H9 (cell line): Measurements from ENCODE around the gene ANKFY1. TPM values are rescaled to one million over a fixed set of nuclear protein-coding genes. Genes with fewer than 3 reads are reported as not detected.
A peak's percentile ranks its signal among the peaks of the same experiment; 100 is the strongest.

Experiments used
- DNase-seq: peaks from one replicate; pipeline ENCODE4 v3.0.0-alpha.2; 2017
- H2AFZ ChIP-seq: one replicate; pipeline ENCODE4 v1.6.1; 2013; ENCODE audit warnings: mild to moderate bottlenecking, low read length, control low read depth, moderate library complexity
- H2AK5ac ChIP-seq: 2 replicates; pipeline ENCODE4 v1.6.1; 2013; ENCODE audit warnings: low read length, control low read depth, mixed read lengths; ENCODE audit not compliant: insufficient read length
- H2BK120ac ChIP-seq: one replicate; pipeline ENCODE4 v1.6.1; 2013; ENCODE audit warnings: low read depth, mild to moderate bottlenecking, low read length, control low read depth, inconsistent platforms; ENCODE audit not compliant: poor library complexity, severe bottlenecking
- H2BK12ac ChIP-seq: 2 replicates; pipeline ENCODE4 v1.6.1; 2013; ENCODE audit warnings: low read length, control low read depth, mixed read lengths, low read depth; ENCODE audit not compliant: insufficient read length
- H2BK15ac ChIP-seq: 2 replicates; pipeline ENCODE4 v1.6.1; 2013; ENCODE audit warnings: low read depth, low read length, control low read depth
- H2BK20ac ChIP-seq: one replicate; pipeline ENCODE4 v1.6.1; 2013; ENCODE audit warnings: low read depth, mild to moderate bottlenecking, low read length, control low read depth, inconsistent platforms; ENCODE audit not compliant: poor library complexity, severe bottlenecking
- H2BK5ac ChIP-seq: 2 replicates; pipeline ENCODE4 v1.6.1; 2013; ENCODE audit warnings: low read length, control low read depth, mixed read lengths; ENCODE audit not compliant: insufficient read length
- H3K14ac ChIP-seq: 2 replicates; pipeline ENCODE4 v1.6.1; 2013; ENCODE audit warnings: low read length, control low read depth; ENCODE audit not compliant: insufficient read depth
- H3K18ac ChIP-seq: 2 replicates; pipeline ENCODE4 v1.6.1; 2013; ENCODE audit warnings: low read depth, mild to moderate bottlenecking, mixed read lengths, low read length, control low read depth; ENCODE audit not compliant: insufficient read length
- H3K23ac ChIP-seq: 2 replicates; pipeline ENCODE4 v1.6.1; 2013; ENCODE audit warnings: low read length, control low read depth, mixed read lengths, low read depth; ENCODE audit not compliant: insufficient read length
- H3K23me2 ChIP-seq: 2 replicates; pipeline ENCODE4 v1.6.1; 2013; ENCODE audit warnings: low read depth, mild to moderate bottlenecking, mixed read lengths, low read length, control low read depth; ENCODE audit not compliant: insufficient read length, poor library complexity, severe bottlenecking
- H3K27ac ChIP-seq: 2 replicates; pipeline ENCODE4 v1.5.1; 2013; ENCODE audit warnings: low read length, control low read depth, mixed read lengths, low read depth; ENCODE audit not compliant: insufficient read length
- H3K27me3 ChIP-seq: 2 replicates; pipeline ENCODE4 v1.6.1; 2013; ENCODE audit warnings: low read length, control low read depth, inconsistent platforms; ENCODE audit not compliant: insufficient read depth
- H3K4ac ChIP-seq: 2 replicates; pipeline ENCODE4 v1.6.1; 2013; ENCODE audit warnings: low read depth, mild to moderate bottlenecking, control low read depth, inconsistent platforms, low read length, moderate library complexity
- H3K4me1 ChIP-seq: 2 replicates; pipeline ENCODE4 v1.6.1; 2013; ENCODE audit warnings: low read length, control low read depth, inconsistent platforms; ENCODE audit not compliant: insufficient read depth
- H3K4me2 ChIP-seq: 2 replicates; pipeline ENCODE4 v1.6.1; 2013; ENCODE audit warnings: low read length, control low read depth, mixed read lengths; ENCODE audit not compliant: insufficient read length, insufficient read depth
- H3K56ac ChIP-seq: 2 replicates; pipeline ENCODE4 v1.6.1; 2013; ENCODE audit warnings: low read depth, mild to moderate bottlenecking, mixed read lengths, low read length, control low read depth; ENCODE audit not compliant: insufficient read length
- H3K79me1 ChIP-seq: 2 replicates; pipeline ENCODE4 v1.6.1; 2013; ENCODE audit warnings: low read depth, mild to moderate bottlenecking, moderate library complexity, low read length, control low read depth, inconsistent platforms; ENCODE audit not compliant: insufficient read depth, poor library complexity, severe bottlenecking
- H3K79me2 ChIP-seq: 2 replicates; pipeline ENCODE4 v1.6.1; 2013; ENCODE audit warnings: low read length, control low read depth, inconsistent platforms; ENCODE audit not compliant: insufficient read depth
- H3K9ac ChIP-seq: 2 replicates; pipeline ENCODE4 v1.6.1; 2013; ENCODE audit warnings: low read length, control low read depth, mixed read lengths; ENCODE audit not compliant: insufficient read length; ENCODE audit errors: extremely low read depth
- H3K9me3 ChIP-seq: one replicate; pipeline ENCODE4 v1.6.1; 2013; ENCODE audit warnings: low read depth, low read length, inconsistent platforms; ENCODE audit not compliant: control insufficient read depth
- H3T11ph ChIP-seq: one replicate; pipeline ENCODE4 v1.6.1; 2013; ENCODE audit warnings: mild to moderate bottlenecking, low read length, control low read depth, inconsistent platforms
- H4K20me1 ChIP-seq: one replicate; pipeline ENCODE4 v1.6.1; 2013; ENCODE audit not compliant: control insufficient read depth, insufficient read length, insufficient read depth
- H4K5ac ChIP-seq: 2 replicates; pipeline ENCODE4 v1.6.1; 2013; ENCODE audit warnings: low read depth, mild to moderate bottlenecking, mixed read lengths, low read length, control low read depth; ENCODE audit not compliant: insufficient read length
- H4K8ac ChIP-seq: replicated peaks from 2 replicates; pipeline ENCODE4 v1.6.1; 2013; ENCODE audit warnings: low read length, control low read depth, mixed read lengths, low read depth; ENCODE audit not compliant: insufficient read length
- H4K91ac ChIP-seq: 2 replicates; pipeline ENCODE4 v1.6.1; 2013; ENCODE audit warnings: low read depth, mild to moderate bottlenecking, moderate library complexity, mixed read lengths, low read length, control low read depth; ENCODE audit not compliant: insufficient read length
- H3K27ac Mint-ChIP-seq, 3 experiments: 2 replicates in 2 of 3; 3 replicates in 1 of 3; pipeline ENCODE4 v1.8.0; 2020 to 2021; ENCODE audit warnings: mixed read lengths in 3 of 3, mild to moderate bottlenecking in 1 of 3, moderate library complexity in 1 of 3
- H3K27me3 Mint-ChIP-seq: 2 replicates; pipeline ENCODE4 v1.8.0; 2021; ENCODE audit warnings: low read depth, mild to moderate bottlenecking, moderate library complexity, mixed read lengths
- H3K36me3 Mint-ChIP-seq, 3 experiments: 2 replicates in 2 of 3; 3 replicates in 1 of 3; pipeline ENCODE4 v1.8.0; 2020 to 2021; ENCODE audit warnings: low read depth in 3 of 3, mixed read lengths in 3 of 3; ENCODE audit not compliant: insufficient read depth in 1 of 3
- H3K4me1 Mint-ChIP-seq, 2 experiments: 2 replicates each; pipeline ENCODE4 v1.8.0; 2020; ENCODE audit warnings: mixed read lengths in 2 of 2
- H3K4me3 Mint-ChIP-seq, 2 experiments: 2 replicates in 1 of 2; 3 replicates in 1 of 2; pipeline ENCODE4 v1.8.0; 2020 to 2021; ENCODE audit warnings: mild to moderate bottlenecking in 2 of 2, mixed read lengths in 2 of 2, moderate library complexity in 1 of 2
- H3K9me3 Mint-ChIP-seq, 2 experiments: 2 replicates in 1 of 2; 3 replicates in 1 of 2; pipeline ENCODE4 v1.8.0; 2020; ENCODE audit warnings: mild to moderate bottlenecking in 2 of 2, mixed read lengths in 2 of 2, moderate library complexity in 1 of 2
- WGBS: extraction: QIAGEN DNeasy Blood & Tissue Kit; methylation state at CpG from one replicate; pipeline ENCODE4 v1.1.7; 2013; ENCODE audit warnings: missing lambda C conversion rate, low lambda C conversion rate, mixed read lengths; ENCODE audit not compliant: insufficient read length; ENCODE audit errors: extremely low coverage; 5-methylcytosine and 5-hydroxymethylcytosine counted together
- total RNA-seq: library from RNA; stranded (reverse); gene quantifications from 2 replicates; pipeline ENCODE4 v1.2.1, GENCODE V29; 2021
- TF ChIP-seq, protein P1 (sequence below): fragments of 200-600 bp; sonication (generic); conservative IDR thresholded peaks from 3 replicates; pipeline ENCODE4 v1.8.0; 2021; ENCODE audit warnings: antibody characterized with exemption, mild to moderate bottlenecking

ANKFY1 gene
- total RNA-seq, 1 experiment from 2014 or later = 51.9 TPM

GRCh38 chr17:4172356-4172755 lies 91.4 kb downstream of the ANKFY1 start:
- no CpG with 5 or more reads among the region's 12 CpGs for WGBS
- H3K36me3 Mint-ChIP-seq = peaks cover 56 to 91% (median 87%) of the 10 kb centered on the region in 3 experiments
- no peak overlapping the region for H2BK120ac ChIP-seq

More at GRCh38 chr17:4172356-4172755, 91.4 kb downstream of the ANKFY1 start:
- Mint-ChIP-seq H3K27me3 (no peaks in the 10 kb centered on the region), H3K27ac (peak overlapping the region in 1 of 3 experiments; percentile 31; a peak in 1 of 7 replicates), H3K4me3 (no peak overlapping the region), H3K4me1 (no peaks in the 10 kb centered on the region), H3K9me3 (no peaks in the 10 kb centered on the region)
- DNase-seq = no peak
- no peak overlapping the region for H3K4me2 ChIP-seq
- H3K27ac ChIP-seq = no peak overlapping the region
- no peak overlapping the region for H2BK5ac ChIP-seq
- no peaks in the 10 kb centered on the region for H3K79me2 ChIP-seq
- H3K27me3 ChIP-seq = no peaks in the 10 kb centered on the region
- H3K9ac ChIP-seq = no peak overlapping the region
- no peak overlapping the region for H4K8ac ChIP-seq
- no peak overlapping the region for H3K18ac ChIP-seq
- no peak overlapping the region for H2BK20ac ChIP-seq
- no peak overlapping the region for H2BK15ac ChIP-seq
- H3K56ac ChIP-seq = no peak overlapping the region
- H4K20me1 ChIP-seq = peaks cover 2% of the 10 kb centered on the region
- no peaks in the 10 kb centered on the region for H3K4me1 ChIP-seq
- no peak overlapping the region for H3K4ac ChIP-seq
- no peaks in the 10 kb centered on the region for H3K9me3 ChIP-seq
- no peak overlapping the region for H2AK5ac ChIP-seq
- no peaks in the 10 kb centered on the region for H3K23me2 ChIP-seq
- H3K79me1 ChIP-seq = no peaks in the 10 kb centered on the region
- no peak overlapping the region for H4K91ac ChIP-seq
- H2BK12ac ChIP-seq = no peak overlapping the region
- H3T11ph ChIP-seq = no peak overlapping the region
- no peak overlapping the region for H3K14ac ChIP-seq
- no peak overlapping the region for H3K23ac ChIP-seq
- H2AFZ ChIP-seq = no peak overlapping the region
- TF ChIP-seq, protein P1, sequence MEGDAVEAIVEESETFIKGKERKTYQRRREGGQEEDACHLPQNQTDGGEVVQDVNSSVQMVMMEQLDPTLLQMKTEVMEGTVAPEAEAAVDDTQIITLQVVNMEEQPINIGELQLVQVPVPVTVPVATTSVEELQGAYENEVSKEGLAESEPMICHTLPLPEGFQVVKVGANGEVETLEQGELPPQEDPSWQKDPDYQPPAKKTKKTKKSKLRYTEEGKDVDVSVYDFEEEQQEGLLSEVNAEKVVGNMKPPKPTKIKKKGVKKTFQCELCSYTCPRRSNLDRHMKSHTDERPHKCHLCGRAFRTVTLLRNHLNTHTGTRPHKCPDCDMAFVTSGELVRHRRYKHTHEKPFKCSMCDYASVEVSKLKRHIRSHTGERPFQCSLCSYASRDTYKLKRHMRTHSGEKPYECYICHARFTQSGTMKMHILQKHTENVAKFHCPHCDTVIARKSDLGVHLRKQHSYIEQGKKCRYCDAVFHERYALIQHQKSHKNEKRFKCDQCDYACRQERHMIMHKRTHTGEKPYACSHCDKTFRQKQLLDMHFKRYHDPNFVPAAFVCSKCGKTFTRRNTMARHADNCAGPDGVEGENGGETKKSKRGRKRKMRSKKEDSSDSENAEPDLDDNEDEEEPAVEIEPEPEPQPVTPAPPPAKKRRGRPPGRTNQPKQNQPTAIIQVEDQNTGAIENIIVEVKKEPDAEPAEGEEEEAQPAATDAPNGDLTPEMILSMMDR = no peak
- no peak overlapping the region for H4K5ac ChIP-seq
